HepG2 (cell line): ENCODE measurements around the gene PHKG2. TPM values are rescaled to one million over a fixed set of nuclear protein-coding genes. Genes with fewer than 3 reads are reported as not detected.

Experiments
- GZF1 ChIP-seq: sonication (generic); formaldehyde crosslinking; IDR thresholded peaks from 2 replicates; pipeline ENCODE4 v1.5.1; 2020; ENCODE audit warnings: mild to moderate bottlenecking, missing genetic modification reagents
- HMGXB3 ChIP-seq: sonication (generic); formaldehyde crosslinking; IDR thresholded peaks from 2 replicates; pipeline ENCODE4 v1.4.0; 2020; ENCODE audit warnings: missing genetic modification reagents, borderline replicate concordance
- NCOA2 ChIP-seq: sonication (generic); formaldehyde crosslinking; IDR thresholded peaks from 2 replicates; pipeline ENCODE4 v1.8.0; 2022; ENCODE audit warnings: inconsistent platforms
- PAXIP1 ChIP-seq: sonication (generic); formaldehyde crosslinking; conservative IDR thresholded peaks from 2 replicates; pipeline ENCODE4 v1.4.0; 2020; ENCODE audit warnings: mild to moderate bottlenecking, missing genetic modification reagents, moderate library complexity
- POLR2G ChIP-seq: fragments of 200-400 bp; formaldehyde crosslinking; IDR thresholded peaks from 2 replicates; pipeline ENCODE4 v1.6.1; 2018; ENCODE audit warnings: mild to moderate bottlenecking, low read depth, low read length, moderate library complexity
- SP2 ChIP-seq: sonication (generic); formaldehyde crosslinking; IDR thresholded peaks from 2 replicates; pipeline ENCODE4 v1.5.1; 2020; ENCODE audit warnings: mild to moderate bottlenecking, missing genetic modification reagents
- THAP9 ChIP-seq: sonication (generic); formaldehyde crosslinking; IDR thresholded peaks from 2 replicates; pipeline ENCODE4; 2020; ENCODE audit warnings: missing genetic modification reagents, mild to moderate bottlenecking, borderline replicate concordance
- ZBTB39 ChIP-seq: sonication (generic); formaldehyde crosslinking; IDR thresholded peaks from 2 replicates; pipeline ENCODE4 v1.5.0; 2020; ENCODE audit warnings: missing genetic modification reagents
- ZNF672 ChIP-seq: sonication (generic); formaldehyde crosslinking; IDR thresholded peaks from 2 replicates; pipeline ENCODE4 v1.8.1; 2022; ENCODE audit warnings: missing genetic modification reagents
- ZNF687 ChIP-seq: sonication (generic); formaldehyde crosslinking; IDR thresholded peaks from 2 replicates; pipeline ENCODE4 v1.5.1; 2020; ENCODE audit warnings: mild to moderate bottlenecking, missing genetic modification reagents, moderate library complexity
- polyA plus RNA-seq, 8 experiments: library from polyadenylated mRNA; depleted of rRNA in 3 of 8; stranded (reverse) in 7 of 8; unstranded in 1 of 8; fragments of >200 nt; fragmentation: Illumina TruSeq in 4 of 8; extraction: Trizol in 4 of 8; gene quantifications; 2 replicates each; pipeline versions ENCODE4 v1.2.1 to v1.2.3, GENCODE V29; 2011 to 2016; ENCODE audit warnings: low read depth in 4 of 8, missing spikeins in 1 of 8, mixed read lengths in 1 of 8; ENCODE audit not compliant: insufficient read depth in 1 of 8
- total RNA-seq, 5 experiments: library from RNA; depleted of rRNA; stranded (reverse); fragments of >200 nt; fragmentation: Illumina TruSeq; extraction: Trizol; gene quantifications; 2 replicates each; pipeline ENCODE4 v1.2.3, GENCODE V29; 2016; ENCODE audit warnings: low read depth in 1 of 5

The PHKG2 gene
- total and polyA plus RNA-seq, 2 of the 13 experiments (the other 11 are each of a cell fraction or from before 2014, with no cell fraction given): 37.4 to 42.1 TPM

- TF ChIP-seq THAP9 (CRISPR knock-in tag): peak; percentile 77; the same call in 1 of the 2 replicates
- peak; percentile 36; the same call in 1 of the 2 replicates for TF ChIP-seq PAXIP1 (CRISPR knock-in tag)
- TF ChIP-seq POLR2G: peak; percentile 86
- no peak for TF ChIP-seq SP2 (CRISPR knock-in tag)
- no peak; the same call in 1 of the 2 replicates for TF ChIP-seq NCOA2 (CRISPR knock-in tag)
- peak; percentile 79; the same call in 1 of the 2 replicates for TF ChIP-seq ZNF672
- TF ChIP-seq ZBTB39 (CRISPR knock-in tag): peak; percentile 84
- 0 out of 2 replicates have a peak, but pooled peaks have one; percentile 69 for TF ChIP-seq GZF1 (CRISPR knock-in tag)
- TF ChIP-seq ZNF687 (CRISPR knock-in tag): peak; percentile 76
- peak; percentile 72; the same call in 1 of the 2 replicates for TF ChIP-seq HMGXB3 (CRISPR knock-in tag)
These were observed 38.8 kb downstream of the PHKG2 start, which contains the start of gene ZNF629 (continued) for GRCh38 chr16:30786936-30787612.
